NCI-H69 (cell line): ENCODE measurements around the gene AUTS2.
A peak's percentile ranks its signal among the peaks of the same experiment; 100 is the strongest.
"Not testable (repeated sequence)": the region's sequence is repeated elsewhere in the genome, so short reads cannot be mapped to it uniquely, and the experiment has no call there.

Experiments
- DNase-seq: peaks from one replicate; lab custom pipeline; 2025; lab: John Stamatoyannopoulos, UW

The AUTS2 gene

GRCh38 chr7:70714506-70715038, 1116.3 kb downstream of the AUTS2 start:
- no peak for DNase-seq

- DNase-seq: peak; percentile 38
These were observed 1119.5 kb downstream of the AUTS2 start for GRCh38 chr7:70717553-70718329.

- peak; percentile 62 for DNase-seq
These were observed 1120.8 kb downstream of the AUTS2 start for GRCh38 chr7:70719125-70719524.

- no peak for DNase-seq
These were observed 1122.1 kb downstream of the AUTS2 start for GRCh38 chr7:70720191-70720873.

GRCh38 chr7:70721500-70721899, 1123.2 kb downstream of the AUTS2 start:
- no peak for DNase-seq

- DNase-seq: no peak
These were observed 1125.1 kb downstream of the AUTS2 start for GRCh38 chr7:70723339-70723738.

GRCh38 chr7:70725448-70725847, 1127.2 kb downstream of the AUTS2 start:
- DNase-seq: no peak

- no peak for DNase-seq
These were observed 1128.0 kb downstream of the AUTS2 start for GRCh38 chr7:70726294-70726693.

- DNase-seq: no peak
These were observed 1128.7 kb downstream of the AUTS2 start for GRCh38 chr7:70726951-70727378.

GRCh38 chr7:70727861-70728260, 1129.6 kb downstream of the AUTS2 start:
- peak; percentile 51 for DNase-seq

- peak; percentile 85 for DNase-seq
These were observed 1130.7 kb downstream of the AUTS2 start for GRCh38 chr7:70728872-70729552.

- not testable (repeated sequence) for DNase-seq
These were observed 1131.4 kb downstream of the AUTS2 start for GRCh38 chr7:70729553-70730157.

- DNase-seq: no peak
These were observed 1132.3 kb downstream of the AUTS2 start for GRCh38 chr7:70730451-70731110.

GRCh38 chr7:70733090-70733489, 1134.8 kb downstream of the AUTS2 start:
- DNase-seq: no peak

GRCh38 chr7:70734411-70734810, 1136.1 kb downstream of the AUTS2 start:
- DNase-seq: no peak

GRCh38 chr7:70735313-70735712, 1137.0 kb downstream of the AUTS2 start:
- DNase-seq: no peak

- DNase-seq: no peak
These were observed 1138.6 kb downstream of the AUTS2 start for GRCh38 chr7:70736715-70737460.

GRCh38 chr7:70738151-70738885, 1140.0 kb downstream of the AUTS2 start:
- peak; percentile 50 for DNase-seq

- DNase-seq: peak; percentile 81
These were observed 1141.5 kb downstream of the AUTS2 start for GRCh38 chr7:70739646-70740210.

GRCh38 chr7:70741666-70742065, 1143.4 kb downstream of the AUTS2 start:
- DNase-seq: no peak
